NB4 (cell line): ENCODE data around the gene MRPL54.

Source experiments
- MYC ChIP-seq: IDR thresholded peaks from 2 replicates; pipeline ENCODE4 v1.6.1; 2011; ENCODE audit warnings: low read depth, low read length
- POLR2A ChIP-seq: IDR thresholded peaks from 2 replicates; pipeline ENCODE4 v1.6.1; 2011; ENCODE audit warnings: mild to moderate bottlenecking; ENCODE audit not compliant: insufficient read length; ENCODE audit errors: extremely low read depth
- TF ChIP-seq, protein P1 (sequence below): IDR thresholded peaks from one replicate; pipeline ENCODE4 v1.5.1; 2012; ENCODE audit warnings: low read depth, low read length

DNA sequence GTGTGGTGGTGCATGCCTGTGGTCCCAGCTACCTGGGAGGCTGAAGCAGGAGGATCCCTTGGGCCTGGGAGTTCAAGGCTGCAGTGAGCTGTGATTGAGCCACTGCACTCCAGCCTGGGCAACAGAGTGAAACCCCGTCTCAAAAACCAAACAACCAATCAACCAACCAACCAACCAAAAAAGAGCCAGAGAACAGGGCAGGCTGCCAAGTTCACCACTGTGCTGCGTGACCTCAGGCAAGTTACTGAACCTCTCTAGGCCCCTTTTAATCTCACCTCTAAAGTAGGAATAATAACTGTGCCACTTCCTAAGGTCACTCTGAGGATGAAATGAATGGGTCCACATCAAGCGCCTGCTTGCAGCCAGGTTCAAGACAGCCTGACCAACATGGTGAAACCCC, 37.4 kb upstream of the MRPL54 start:
- no peak for TF ChIP-seq POLR2A
- TF ChIP-seq, protein P1, sequence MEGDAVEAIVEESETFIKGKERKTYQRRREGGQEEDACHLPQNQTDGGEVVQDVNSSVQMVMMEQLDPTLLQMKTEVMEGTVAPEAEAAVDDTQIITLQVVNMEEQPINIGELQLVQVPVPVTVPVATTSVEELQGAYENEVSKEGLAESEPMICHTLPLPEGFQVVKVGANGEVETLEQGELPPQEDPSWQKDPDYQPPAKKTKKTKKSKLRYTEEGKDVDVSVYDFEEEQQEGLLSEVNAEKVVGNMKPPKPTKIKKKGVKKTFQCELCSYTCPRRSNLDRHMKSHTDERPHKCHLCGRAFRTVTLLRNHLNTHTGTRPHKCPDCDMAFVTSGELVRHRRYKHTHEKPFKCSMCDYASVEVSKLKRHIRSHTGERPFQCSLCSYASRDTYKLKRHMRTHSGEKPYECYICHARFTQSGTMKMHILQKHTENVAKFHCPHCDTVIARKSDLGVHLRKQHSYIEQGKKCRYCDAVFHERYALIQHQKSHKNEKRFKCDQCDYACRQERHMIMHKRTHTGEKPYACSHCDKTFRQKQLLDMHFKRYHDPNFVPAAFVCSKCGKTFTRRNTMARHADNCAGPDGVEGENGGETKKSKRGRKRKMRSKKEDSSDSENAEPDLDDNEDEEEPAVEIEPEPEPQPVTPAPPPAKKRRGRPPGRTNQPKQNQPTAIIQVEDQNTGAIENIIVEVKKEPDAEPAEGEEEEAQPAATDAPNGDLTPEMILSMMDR, result no peak
- TF ChIP-seq MYC, result no peak
